ENCODE data around the gene RAB6D.
"Not testable (repeated sequence)": the region's sequence is repeated elsewhere in the genome, so short reads cannot be mapped to it uniquely, and the experiment has no call there.

RAB6D gene

GRCh38 chr2:131366643-131367042 is 2.7 kb upstream of the RAB6D start:
- DNase-seq (ENCODE audit: low read depth, low spot score), result no peak

- no peak for DNase-seq (ENCODE audit: low read depth, low spot score)
These were observed 1.5 kb upstream of the RAB6D start for GRCh38 chr2:131365452-131365851.

- not testable (repeated sequence) for DNase-seq (ENCODE audit: low read depth, low spot score)
These were observed 755 bp downstream of the RAB6D start for GRCh38 chr2:131363213-131363612.

GRCh38 chr2:131361773-131362172 is 2.2 kb downstream of the RAB6D start:
- not testable (repeated sequence) for DNase-seq (ENCODE audit: low read depth, low spot score)

GRCh38 chr2:131353167-131353697 is 10.7 kb downstream of the RAB6D start:
- not testable (repeated sequence) for DNase-seq (ENCODE audit: low read depth, low spot score)

GRCh38 chr2:131349021-131349420 is 14.9 kb downstream of the RAB6D start:
- no peak for DNase-seq (ENCODE audit: low read depth, low spot score)

GRCh38 chr2:131347035-131347434 is 16.9 kb downstream of the RAB6D start:
- not testable (repeated sequence) for DNase-seq (ENCODE audit: low read depth, low spot score)

- not testable (repeated sequence) for DNase-seq (ENCODE audit: low read depth, low spot score)
These were observed 24.7 kb downstream of the RAB6D start for GRCh38 chr2:131339307-131339706.

- DNase-seq (ENCODE audit: low read depth, low spot score), result not testable (repeated sequence)
These were observed 28.6 kb downstream of the RAB6D start for GRCh38 chr2:131335319-131335718.

GRCh38 chr2:131332709-131333108 is 31.3 kb downstream of the RAB6D start:
- DNase-seq (ENCODE audit: low read depth, low spot score), result not testable (repeated sequence)

GRCh38 chr2:131331000-131331399 is 33.0 kb downstream of the RAB6D start:
- not testable (repeated sequence) for DNase-seq (ENCODE audit: low read depth, low spot score)

- no peak for DNase-seq (ENCODE audit: low read depth, low spot score)
These were observed 41.8 kb downstream of the RAB6D start for GRCh38 chr2:131322209-131322608.

- DNase-seq (ENCODE audit: low read depth, low spot score), result not testable (repeated sequence)
These were observed 42.6 kb downstream of the RAB6D start for GRCh38 chr2:131321344-131321743.

- not testable (repeated sequence) for DNase-seq (ENCODE audit: low read depth, low spot score)
These were observed 53.0 kb downstream of the RAB6D start for GRCh38 chr2:131311001-131311400.
